ENCODE data around the gene MSH3. TPM values are rescaled to one million over a fixed set of nuclear protein-coding genes. Genes with fewer than 3 reads are reported as not detected.
"Not testable (repeated sequence)": the region's sequence is repeated elsewhere in the genome, so short reads cannot be mapped to it uniquely, and the experiment has no call there.

MSH3 gene
- total and polyA plus RNA-seq, 8 donors = 2.1 to 11.5 (median 8.8) TPM

DNA sequence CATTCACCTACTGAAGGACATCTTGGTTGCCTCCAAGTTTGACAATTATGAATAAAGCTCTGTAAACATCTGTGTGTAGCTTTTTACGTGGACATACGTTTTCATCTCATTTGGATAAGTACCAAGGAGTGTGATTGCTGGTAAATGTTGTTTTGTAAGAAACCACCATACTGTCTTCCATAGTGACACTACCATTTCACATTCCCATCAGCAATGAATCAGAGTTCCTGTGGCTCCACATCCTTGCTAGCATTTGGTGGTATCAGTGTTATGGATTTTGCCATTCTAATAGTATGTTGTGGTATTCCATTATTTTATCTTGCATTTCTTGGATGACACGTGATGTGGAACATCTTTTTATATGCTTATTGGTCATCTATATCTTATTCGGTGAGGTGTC, 227.3 kb downstream of the MSH3 start:
- Histone ChIP-seq H3K4me3 (no peak overlapping the region), H3K27ac (no peak overlapping the region), H3K27me3 (no peaks in the 10 kb centered on the region), H3K9me3 (no peaks in the 10 kb centered on the region), H3K4me1 (peaks cover 0 to 11% (median 5%) of the 10 kb centered on the region in 3 donors), H3K36me3 (no peaks in the 10 kb centered on the region)
- TF ChIP-seq, protein P1, sequence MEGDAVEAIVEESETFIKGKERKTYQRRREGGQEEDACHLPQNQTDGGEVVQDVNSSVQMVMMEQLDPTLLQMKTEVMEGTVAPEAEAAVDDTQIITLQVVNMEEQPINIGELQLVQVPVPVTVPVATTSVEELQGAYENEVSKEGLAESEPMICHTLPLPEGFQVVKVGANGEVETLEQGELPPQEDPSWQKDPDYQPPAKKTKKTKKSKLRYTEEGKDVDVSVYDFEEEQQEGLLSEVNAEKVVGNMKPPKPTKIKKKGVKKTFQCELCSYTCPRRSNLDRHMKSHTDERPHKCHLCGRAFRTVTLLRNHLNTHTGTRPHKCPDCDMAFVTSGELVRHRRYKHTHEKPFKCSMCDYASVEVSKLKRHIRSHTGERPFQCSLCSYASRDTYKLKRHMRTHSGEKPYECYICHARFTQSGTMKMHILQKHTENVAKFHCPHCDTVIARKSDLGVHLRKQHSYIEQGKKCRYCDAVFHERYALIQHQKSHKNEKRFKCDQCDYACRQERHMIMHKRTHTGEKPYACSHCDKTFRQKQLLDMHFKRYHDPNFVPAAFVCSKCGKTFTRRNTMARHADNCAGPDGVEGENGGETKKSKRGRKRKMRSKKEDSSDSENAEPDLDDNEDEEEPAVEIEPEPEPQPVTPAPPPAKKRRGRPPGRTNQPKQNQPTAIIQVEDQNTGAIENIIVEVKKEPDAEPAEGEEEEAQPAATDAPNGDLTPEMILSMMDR (IDR thresholded peaks at IDR 0.05) = no peak
- DNase-seq (no peak), ATAC-seq (no peak), FAIRE-seq (no peak)
- WGBS, 2 donors = 88 to 93% methylated on average over 4 of the region's 4 CpGs
- intact Hi-C loops (cut with DNase I) = no loop called here

DNA sequence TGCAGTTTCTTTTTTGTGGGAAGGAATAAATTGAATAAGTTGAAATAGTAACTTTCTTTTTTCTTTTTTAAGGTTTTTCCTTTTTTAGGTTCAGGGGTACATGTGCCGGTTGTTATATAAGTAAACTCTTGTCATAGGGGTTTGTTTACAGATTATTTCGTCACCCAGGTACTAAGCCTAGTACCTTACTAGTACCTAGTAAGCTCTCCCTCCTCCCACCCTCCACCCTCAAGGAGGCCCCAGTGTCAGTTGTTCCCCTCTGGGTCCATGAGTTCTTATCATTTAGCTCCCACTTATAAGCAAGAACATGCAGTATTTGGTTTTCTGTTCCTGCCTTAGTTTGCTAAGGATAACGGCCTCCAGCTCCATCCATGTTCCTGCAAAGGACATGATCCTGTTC, 228.9 kb downstream of the MSH3 start:
- H3K27me3 ChIP-seq; DNase-seq; H3K9me3 ChIP-seq; H3K36me3 ChIP-seq; H3K4me3 ChIP-seq; ATAC-seq; FAIRE-seq; intact Hi-C loops (cut with DNase I); H3K27ac ChIP-seq: not testable (repeated sequence)
- peaks cover 0 to 11% (median 5%) of the 10 kb centered on the region in 3 donors for H3K4me1 ChIP-seq
- 94 to 99% methylated on average over 3 of the region's 3 CpGs for WGBS, 2 donors

DNA sequence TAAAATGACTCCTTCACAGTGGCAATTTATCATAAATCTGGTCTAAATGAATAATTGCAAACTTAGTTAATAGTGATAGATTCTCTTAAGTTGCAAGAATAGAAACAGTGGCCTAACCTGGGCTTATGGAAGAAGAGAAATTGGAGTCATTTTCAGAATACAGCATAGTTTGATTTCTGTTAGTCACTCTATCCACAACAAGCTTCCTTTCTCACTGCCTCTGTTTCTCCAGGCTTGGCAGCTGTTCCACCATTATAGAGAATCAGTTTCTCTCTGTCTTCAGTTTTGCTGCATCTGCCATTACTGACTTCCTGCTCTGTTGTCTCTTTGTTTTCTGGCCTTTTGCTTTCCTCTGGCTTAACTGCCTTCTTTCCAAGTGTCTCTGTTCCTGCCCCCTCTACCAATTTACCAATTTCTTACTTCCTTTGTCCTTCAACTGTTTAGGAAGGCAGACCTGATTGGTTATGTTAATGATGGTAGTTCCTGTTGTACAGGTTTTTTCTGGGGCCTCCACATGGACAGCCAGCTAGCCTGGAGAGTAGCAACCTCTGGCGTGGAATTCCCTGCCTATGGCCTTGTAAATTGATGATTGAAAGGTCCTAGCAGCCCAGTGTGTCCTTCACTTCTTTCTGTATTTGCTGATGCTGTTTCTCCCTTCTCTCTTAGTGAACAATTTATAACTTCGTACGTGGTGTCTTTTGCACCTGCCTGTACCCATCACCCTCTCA, 229.8 kb downstream of the MSH3 start:
- intact Hi-C loops (cut with DNase I) = no loop called here
- Histone ChIP-seq H3K36me3 (no peaks in the 10 kb centered on the region), H3K4me1 (peaks cover 0 to 11% (median 5%) of the 10 kb centered on the region in 3 donors), H3K4me3 (no peak overlapping the region), H3K27ac (no peak overlapping the region), H3K9me3 (no peaks in the 10 kb centered on the region), H3K27me3 (no peaks in the 10 kb centered on the region)
- 75 to 78% methylated on average over 3 of the region's 3 CpGs for WGBS, 2 donors
- no peak for FAIRE-seq
- no peak for ATAC-seq
- TF ChIP-seq, protein P1 (IDR thresholded peaks at IDR 0.05) = no peak
- no peak for DNase-seq

DNA sequence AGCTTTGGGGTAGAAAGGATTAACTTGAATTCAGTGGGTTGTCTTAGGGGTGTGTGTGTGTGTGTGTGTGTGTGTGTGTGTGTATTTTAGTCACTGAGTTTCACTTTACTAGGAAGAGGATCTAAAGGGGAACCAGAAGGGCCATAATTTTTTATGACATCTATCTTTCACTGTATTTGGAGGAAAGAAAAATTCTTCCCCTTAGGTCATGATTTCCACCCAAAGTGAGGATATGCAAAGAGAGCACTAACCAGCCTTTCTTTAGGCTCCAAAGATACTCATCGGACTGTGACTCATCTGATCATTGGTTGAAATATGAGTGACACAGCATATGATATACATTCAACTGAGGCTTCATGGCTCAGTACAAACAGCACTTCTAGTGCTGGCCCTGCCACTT, 230.5 kb downstream of the MSH3 start:
- H3K27ac ChIP-seq = no peak overlapping the region
- peaks cover 0 to 11% (median 5%) of the 10 kb centered on the region in 3 donors for H3K4me1 ChIP-seq
- no peaks in the 10 kb centered on the region for H3K36me3 ChIP-seq
- H3K4me3 ChIP-seq = no peak overlapping the region
- DNase-seq (no peak), ATAC-seq (no peak), FAIRE-seq (no peak)
- TF ChIP-seq, protein P1 (IDR thresholded peaks at IDR 0.05) = no peak
- no peaks in the 10 kb centered on the region for H3K9me3 ChIP-seq
- H3K27me3 ChIP-seq = no peaks in the 10 kb centered on the region
- intact Hi-C loops (cut with DNase I) = no loop called here
- WGBS, 2 donors = 95 to 97% methylated on average over 1 of the region's 1 CpG

DNA sequence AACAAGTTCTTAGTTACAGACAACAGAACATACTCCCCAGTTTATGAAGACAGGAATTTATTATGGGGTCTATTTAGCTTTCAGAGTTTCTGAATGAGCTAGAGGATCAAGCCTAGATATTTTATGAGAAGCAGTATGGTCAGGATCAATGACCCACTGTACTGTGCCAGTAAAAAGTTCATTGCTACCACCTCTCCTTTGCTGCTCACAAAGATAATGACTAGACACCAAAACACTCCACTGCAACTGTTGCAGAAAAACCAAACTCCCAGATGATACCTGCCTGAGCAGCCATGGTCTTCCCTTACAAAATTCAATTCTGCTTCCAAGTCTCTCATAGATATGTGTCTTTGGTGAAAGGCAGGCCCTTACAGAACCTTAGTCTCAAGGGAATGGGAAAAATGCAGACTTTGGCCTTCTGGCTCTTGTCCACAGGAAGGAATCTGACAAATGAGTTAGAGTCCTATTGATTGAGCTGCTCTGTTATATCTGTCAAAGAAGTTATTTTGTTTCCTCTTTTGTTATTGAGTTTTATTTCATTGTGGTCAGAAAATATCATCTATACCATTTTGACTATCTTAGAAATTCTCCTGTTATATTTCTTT, 231.0 kb downstream of the MSH3 start:
- peak; percentile 38 to 74 (median 70) for ATAC-seq
- no peak for DNase-seq

More for the DNA sequence above, 231.0 kb downstream of the MSH3 start:
- Histone ChIP-seq H3K4me1 (peaks cover 0 to 11% (median 5%) of the 10 kb centered on the region in 3 donors), H3K9me3 (no peaks in the 10 kb centered on the region), H3K27ac (no peak overlapping the region), H3K27me3 (no peaks in the 10 kb centered on the region), H3K4me3 (no peak overlapping the region), H3K36me3 (no peaks in the 10 kb centered on the region)
- no peak for FAIRE-seq
- TF ChIP-seq, protein P1 (IDR thresholded peaks at IDR 0.05) = no peak
- intact Hi-C loops (cut with DNase I) = no loop called here
